K562 (cell line): ENCODE measurements around the gene CCM2. TPM values are rescaled to one million over a fixed set of nuclear protein-coding genes. Genes with fewer than 3 reads are reported as not detected.

Source experiments
- ATF1 ChIP-seq, 2 experiments: fragments of 450-650 bp in 1 of 2; IDR thresholded peaks; 2 replicates each; pipeline ENCODE4 v1.6.1; 2016; ENCODE audit warnings: missing compliant biosample characterization in 1 of 2, missing genetic modification characterization in 1 of 2
- BDP1 ChIP-seq: IDR thresholded peaks from 3 replicates; pipeline ENCODE4 v1.6.1; 2011; ENCODE audit not compliant: insufficient read length, insufficient read depth
- ELF2 ChIP-seq: fragments of 250-450 bp; sonication (Bioruptor Pico); IDR thresholded peaks from 2 replicates; pipeline ENCODE4 v1.5.0; 2021; ENCODE audit warnings: mild to moderate bottlenecking
- ELK1 ChIP-seq: sonication (generic); formaldehyde crosslinking; IDR thresholded peaks from 2 replicates; pipeline ENCODE4 v1.8.1; 2022; ENCODE audit warnings: missing genetic modification reagents
- EP300 ChIP-seq: IDR thresholded peaks from 2 replicates; pipeline ENCODE4 v1.6.1; 2012; ENCODE audit warnings: low read length, improper control_type of control experiment
- ESRRB ChIP-seq: fragments of 250-450 bp; sonication (Bioruptor Pico); IDR thresholded peaks from 2 replicates; pipeline ENCODE4 v1.5.0; 2020; ENCODE audit warnings: mild to moderate bottlenecking, moderate library complexity, borderline replicate concordance
- HDAC8 ChIP-seq: fragments of 450-650 bp; IDR thresholded peaks from 2 replicates; pipeline ENCODE4 v1.6.1; 2016; ENCODE audit warnings: mild to moderate bottlenecking, missing genetic modification characterization, moderate library complexity, missing compliant biosample characterization
- HDGF ChIP-seq: fragments of 450-650 bp; IDR thresholded peaks from 2 replicates; pipeline ENCODE4 v1.6.1; 2016
- IRF9 ChIP-seq: fragments of 450-650 bp; IDR thresholded peaks from 2 replicates; pipeline ENCODE4 v1.6.1; 2016; ENCODE audit warnings: missing biosample characterization, missing genetic modification characterization
- KLF6 ChIP-seq: fragments of 250-450 bp; sonication (Bioruptor Pico); IDR thresholded peaks from 2 replicates; pipeline ENCODE4 v1.4.0; 2020; ENCODE audit warnings: mild to moderate bottlenecking, moderate library complexity, borderline replicate concordance
- NFIX ChIP-seq: fragments of 250-450 bp; sonication (Bioruptor Pico); IDR thresholded peaks from 2 replicates; pipeline ENCODE4 v1.4.0; 2020; ENCODE audit warnings: low read depth, mild to moderate bottlenecking, moderate library complexity
- NR2C2 ChIP-seq, 2 experiments: fragments of 200-800 bp in 1 of 2; sonication (Bioruptor generic) in 1 of 2; sonication (generic) in 1 of 2; formaldehyde crosslinking in 1 of 2; IDR thresholded peaks; 2 replicates each; pipeline versions ENCODE4 v1.6.1 to v1.8.0; 2016 to 2022; ENCODE audit warnings: mild to moderate bottlenecking in 1 of 2, missing compliant biosample characterization in 1 of 2, missing genetic modification characterization in 1 of 2, missing genetic modification reagents in 1 of 2
- POU5F1 ChIP-seq: fragments of 150-350 bp; IDR thresholded peaks from 2 replicates; pipeline ENCODE4 v1.6.1; 2014; ENCODE audit warnings: borderline replicate concordance, low read length, low read depth, mild to moderate bottlenecking; ENCODE audit not compliant: partially characterized antibody
- PYGO2 ChIP-seq: fragments of 450-650 bp; IDR thresholded peaks from 2 replicates; pipeline ENCODE4 v1.6.1; 2016; ENCODE audit warnings: mild to moderate bottlenecking, missing genetic modification characterization, moderate library complexity, missing compliant biosample characterization
- RUNX1 ChIP-seq: sonication (generic); IDR thresholded peaks from 2 replicates; pipeline ENCODE4 v1.6.1; 2016; ENCODE audit warnings: antibody characterized with exemption, low read depth
- TCF7 ChIP-seq: sonication (generic); IDR thresholded peaks from 2 replicates; pipeline ENCODE4 v1.6.1; 2016; ENCODE audit warnings: antibody characterized with exemption, borderline replicate concordance
- TRIM28 ChIP-seq: fragments of 450-650 bp; IDR thresholded peaks from 2 replicates; pipeline ENCODE4 v1.6.1; 2017
- ZNF212 ChIP-seq: fragments of 450-650 bp; formaldehyde crosslinking; IDR thresholded peaks from 2 replicates; pipeline ENCODE4 v1.4.0; 2020; ENCODE audit warnings: mild to moderate bottlenecking
- ZNF239 ChIP-seq: fragments of 250-450 bp; sonication (Bioruptor Pico); IDR thresholded peaks from 2 replicates; pipeline ENCODE4 v1.4.0; 2020; ENCODE audit warnings: mild to moderate bottlenecking
- ZNF444 ChIP-seq: fragments of 250-450 bp; sonication (Bioruptor Pico); IDR thresholded peaks from 2 replicates; pipeline ENCODE4 v1.4.0; 2020; ENCODE audit warnings: mild to moderate bottlenecking, moderate library complexity
- ZNF592 ChIP-seq: fragments of 450-650 bp; IDR thresholded peaks from 2 replicates; pipeline ENCODE4 v1.6.1; 2017; ENCODE audit warnings: antibody characterized with exemption, mild to moderate bottlenecking
- polyA plus RNA-seq, 8 experiments: library from polyadenylated mRNA; depleted of rRNA in 4 of 8; stranded (reverse) in 5 of 8; unstranded in 3 of 8; fragments of >200 nt; fragmentation: Nextera tagmentation in 2 of 8; fragmentation: Illumina TruSeq in 1 of 8; extraction: Ambion mirVana in 2 of 8; extraction: Trizol in 1 of 8; gene quantifications; 2 replicates each; pipeline versions ENCODE4 v1.2.1 to v1.2.3, GENCODE V29; 2011 to 2014; ENCODE audit warnings: inconsistent platforms in 1 of 8, missing spikeins in 1 of 8
- total RNA-seq, 7 experiments: library from RNA; depleted of rRNA in 6 of 7; stranded (reverse); fragments of >200 nt in 6 of 7; fragmentation: Illumina TruSeq in 2 of 7; extraction: Trizol in 2 of 7; gene quantifications; 2 replicates each; pipeline versions ENCODE4 v1.2.1 to v1.2.3, GENCODE V29; 2011 to 2021; ENCODE audit warnings: low replicate concordance in 1 of 7
- TF ChIP-seq, protein P1 (sequence below), 2 experiments: fragments of 450-650 bp in 1 of 2; sonication (generic) in 1 of 2; formaldehyde crosslinking; conservative IDR thresholded peaks; 2 replicates each; pipeline versions ENCODE4 v1.4.0 to v1.8.1; 2020 to 2022; ENCODE audit warnings: mild to moderate bottlenecking in 1 of 2, missing genetic modification reagents in 1 of 2

Gene CCM2
- total and polyA plus RNA-seq, 9 of the 15 experiments (the other 6 are each of a cell fraction or from before 2014, with no cell fraction given) = 0.41 to 38.6 (median 25.9) TPM

GRCh38 chr7:44989132-44989531 is 10.9 kb upstream of the CCM2 start (continued):
- no peak for TF ChIP-seq BDP1
- TF ChIP-seq ELF2 = peak; percentile 70; the same call in 1 of the 2 replicates
- no peak for TF ChIP-seq ESRRB
- TF ChIP-seq HDGF = no peak
- TF ChIP-seq NFIX (CRISPR knock-in tag) = 0 out of 2 replicates have a peak, but pooled peaks have one; percentile 21
- TF ChIP-seq POU5F1 = no peak
- TF ChIP-seq ATF1 (CRISPR knock-in tag; IDR thresholded peaks at IDR 0.05) = no peak
- TF ChIP-seq ATF1 (tag; IDR thresholded peaks at IDR 0.05) = 0 out of 2 replicates have a peak, but pooled peaks have one; percentile 8
- TF ChIP-seq TCF7 = no peak
- TF ChIP-seq TRIM28 = no peak
- TF ChIP-seq ZNF239 (CRISPR knock-in tag) = peak; percentile 66
- peak; percentile 87; the same call in 1 of the 2 replicates for TF ChIP-seq KLF6 (CRISPR knock-in tag)
- TF ChIP-seq EP300 = no peak
- TF ChIP-seq ZNF444 (CRISPR knock-in tag) = no peak
- TF ChIP-seq ZNF212 (CRISPR knock-in tag) = no peak
- TF ChIP-seq ELK1 (CRISPR knock-in tag) = no peak
- no peak for TF ChIP-seq NR2C2 (CRISPR knock-in tag; IDR thresholded peaks at IDR 0.05)
- TF ChIP-seq NR2C2 (tag; IDR thresholded peaks at IDR 0.05) = 0 out of 2 replicates have a peak, but pooled peaks have one; percentile 13
- TF ChIP-seq, protein P1, sequence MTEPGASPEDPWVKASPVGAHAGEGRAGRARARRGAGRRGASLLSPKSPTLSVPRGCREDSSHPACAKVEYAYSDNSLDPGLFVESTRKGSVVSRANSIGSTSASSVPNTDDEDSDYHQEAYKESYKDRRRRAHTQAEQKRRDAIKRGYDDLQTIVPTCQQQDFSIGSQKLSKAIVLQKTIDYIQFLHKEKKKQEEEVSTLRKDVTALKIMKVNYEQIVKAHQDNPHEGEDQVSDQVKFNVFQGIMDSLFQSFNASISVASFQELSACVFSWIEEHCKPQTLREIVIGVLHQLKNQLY (CRISPR knock-in tag; conservative IDR thresholded peaks at IDR 0.05) = no peak
- TF ChIP-seq RUNX1 = no peak
- TF ChIP-seq HDAC8 (tag) = 0 out of 2 replicates have a peak, but pooled peaks have one; percentile 43
- TF ChIP-seq PYGO2 = 0 out of 2 replicates have a peak, but pooled peaks have one; percentile 20
- peak; percentile 98 for TF ChIP-seq ZNF592
- peak; percentile 72 for TF ChIP-seq IRF9 (tag)
